Mucosa of rectum (tissue), 2 donors: Measurements from ENCODE around the gene OR1Q1.
"Not testable (repeated sequence)": the region's sequence is repeated elsewhere in the genome, so short reads cannot be mapped to it uniquely, and the experiment has no call there.

Experiments
- H3K27ac ChIP-seq, 2 donors: one replicate each; pipeline ENCODE4 v1.7.0; 2013; ENCODE audit warnings: inconsistent platforms in 2 of 2, low read depth in 2 of 2, low read length in 2 of 2
- H3K27me3 ChIP-seq, 2 donors: one replicate each; pipeline ENCODE4 v1.7.0; 2013; ENCODE audit warnings: low read length in 2 of 2; ENCODE audit not compliant: control insufficient read depth in 2 of 2, insufficient read depth in 2 of 2
- H3K36me3 ChIP-seq, 2 donors: one replicate each; pipeline ENCODE4 v1.7.0; 2013; ENCODE audit warnings: low read length in 2 of 2; ENCODE audit not compliant: control insufficient read depth in 2 of 2, insufficient read depth in 2 of 2
- H3K4me1 ChIP-seq, 2 donors: one replicate each; pipeline ENCODE4 v1.7.0; 2013; ENCODE audit warnings: low read length in 2 of 2, mild to moderate bottlenecking in 1 of 2; ENCODE audit not compliant: control insufficient read depth in 2 of 2, insufficient read depth in 2 of 2
- H3K4me3 ChIP-seq, 2 donors: one replicate each; pipeline ENCODE4 v1.7.0; 2013; ENCODE audit warnings: low read length in 2 of 2
- H3K9ac ChIP-seq, 2 donors: one replicate each; pipeline ENCODE4 v1.7.0; 2013; ENCODE audit warnings: low read length in 2 of 2, low read depth in 1 of 2, mild to moderate bottlenecking in 1 of 2
- H3K9me3 ChIP-seq, 2 donors: one replicate each; pipeline ENCODE4 v1.7.0; 2013; ENCODE audit warnings: low read length in 2 of 2; ENCODE audit not compliant: control insufficient read depth in 2 of 2
- donor health status: healthy.
- donor health status: Normal muscosa, but diverticular disease.

Gene OR1Q1

GRCh38 chr9:122614362-122614761 lies at the start of gene OR1Q1:
TSS of gene OR1Q1 (plus strand) at chr9:122614738. CDS start at chr9:122614738, 0 bp downstream.
- no peaks in the 10 kb centered on the region for H3K9me3 ChIP-seq

GRCh38 chr9:122567901-122568300 lies 46.6 kb upstream of the OR1Q1 start:
- H3K9me3 ChIP-seq: no peaks in the 10 kb centered on the region
- no peak overlapping the region for H3K27ac ChIP-seq
- H3K4me3 ChIP-seq: no peak overlapping the region

More at GRCh38 chr9:122614362-122614761, at the start of gene OR1Q1:
- Histone ChIP-seq H3K27me3 (no peaks in the 10 kb centered on the region), H3K36me3 (no peaks in the 10 kb centered on the region), H3K4me1 (no peaks in the 10 kb centered on the region), H3K4me3 (no peak within 1 kb of the TSS), H3K9ac (no peak within 1 kb of the TSS), H3K27ac (no peak within 1 kb of the TSS)

GRCh38 chr9:122572456-122572855 lies 42.1 kb upstream of the OR1Q1 start:
- Histone ChIP-seq H3K27ac (no peak overlapping the region), H3K9ac (no peak overlapping the region), H3K27me3 (no peaks in the 10 kb centered on the region), H3K4me1 (no peaks in the 10 kb centered on the region), H3K36me3 (no peaks in the 10 kb centered on the region), H3K9me3 (no peaks in the 10 kb centered on the region), H3K4me3 (no peak overlapping the region)

More at GRCh38 chr9:122567901-122568300, 46.6 kb upstream of the OR1Q1 start:
- Histone ChIP-seq H3K27me3 (no peaks in the 10 kb centered on the region), H3K9ac (no peak overlapping the region), H3K36me3 (no peaks in the 10 kb centered on the region), H3K4me1 (no peaks in the 10 kb centered on the region)

- Histone ChIP-seq H3K27me3 (no peaks in the 10 kb centered on the region), H3K4me1 (no peaks in the 10 kb centered on the region), H3K36me3 (no peaks in the 10 kb centered on the region), H3K9me3 (no peaks in the 10 kb centered on the region), H3K4me3 (no peak overlapping the region), H3K9ac (no peak overlapping the region), H3K27ac (no peak overlapping the region)
These were observed 34.7 kb upstream of the OR1Q1 start for GRCh38 chr9:122579874-122580273.

GRCh38 chr9:122580360-122580759 lies 34.2 kb upstream of the OR1Q1 start:
- H3K9ac ChIP-seq: no peak overlapping the region
- no peaks in the 10 kb centered on the region for H3K4me1 ChIP-seq
- no peaks in the 10 kb centered on the region for H3K9me3 ChIP-seq
- no peak overlapping the region for H3K4me3 ChIP-seq
- H3K27ac ChIP-seq: no peak overlapping the region
- no peaks in the 10 kb centered on the region for H3K36me3 ChIP-seq
- H3K27me3 ChIP-seq: no peaks in the 10 kb centered on the region

- H3K27me3 ChIP-seq, H3K4me1 ChIP-seq, H3K4me3 ChIP-seq, H3K27ac ChIP-seq, H3K36me3 ChIP-seq, H3K9me3 ChIP-seq, H3K9ac ChIP-seq: not testable (repeated sequence)
These were observed 31.3 kb upstream of the OR1Q1 start, which contains the start of gene OR1L8 for GRCh38 chr9:122583284-122583683. TSS of gene OR1L8 (minus strand) at chr9:122583384. CDS start at chr9:122568477, 14,907 bp downstream.

GRCh38 chr9:122605691-122606090 lies 8.8 kb upstream of the OR1Q1 start:
- H3K4me3 ChIP-seq: no peak overlapping the region

GRCh38 chr9:122606587-122606986 lies 8.0 kb upstream of the OR1Q1 start:
- Histone ChIP-seq H3K4me1 (no peaks in the 10 kb centered on the region), H3K27ac (no peak overlapping the region), H3K9ac (no peak overlapping the region), H3K27me3 (no peaks in the 10 kb centered on the region), H3K9me3 (no peaks in the 10 kb centered on the region), H3K36me3 (no peaks in the 10 kb centered on the region), H3K4me3 (no peak overlapping the region)

More at GRCh38 chr9:122605691-122606090, 8.8 kb upstream of the OR1Q1 start:
- no peak overlapping the region for H3K9ac ChIP-seq
- H3K4me1 ChIP-seq: no peaks in the 10 kb centered on the region
- no peak overlapping the region for H3K27ac ChIP-seq
- H3K9me3 ChIP-seq: no peaks in the 10 kb centered on the region
- no peaks in the 10 kb centered on the region for H3K36me3 ChIP-seq
- no peaks in the 10 kb centered on the region for H3K27me3 ChIP-seq

GRCh38 chr9:122609804-122610203 lies 4.7 kb upstream of the OR1Q1 start:
- Histone ChIP-seq H3K4me3 (no peak overlapping the region), H3K27me3 (no peaks in the 10 kb centered on the region), H3K9ac (no peak overlapping the region), H3K4me1 (no peaks in the 10 kb centered on the region), H3K36me3 (no peaks in the 10 kb centered on the region), H3K27ac (no peak overlapping the region), H3K9me3 (no peaks in the 10 kb centered on the region)

- Histone ChIP-seq H3K27me3 (no peaks in the 10 kb centered on the region), H3K36me3 (no peaks in the 10 kb centered on the region), H3K9me3 (no peaks in the 10 kb centered on the region), H3K4me1 (no peaks in the 10 kb centered on the region), H3K9ac (no peak overlapping the region), H3K4me3 (no peak overlapping the region), H3K27ac (no peak overlapping the region)
These were observed 5.5 kb downstream of the OR1Q1 start for GRCh38 chr9:122619996-122620395.

GRCh38 chr9:122642226-122642625 lies 27.7 kb downstream of the OR1Q1 start:
- Histone ChIP-seq H3K27me3 (no peaks in the 10 kb centered on the region), H3K9me3 (peaks cover 0 to 2% of the 10 kb centered on the region in 2 donors), H3K4me3 (no peak overlapping the region), H3K4me1 (no peaks in the 10 kb centered on the region), H3K36me3 (no peaks in the 10 kb centered on the region), H3K27ac (no peak overlapping the region), H3K9ac (no peak overlapping the region)
